ENCODE measurements around the gene SPRR2B.
"Not testable (repeated sequence)": the region's sequence is repeated elsewhere in the genome, so short reads cannot be mapped to it uniquely, and the experiment has no call there.

SPRR2B gene

DNA sequence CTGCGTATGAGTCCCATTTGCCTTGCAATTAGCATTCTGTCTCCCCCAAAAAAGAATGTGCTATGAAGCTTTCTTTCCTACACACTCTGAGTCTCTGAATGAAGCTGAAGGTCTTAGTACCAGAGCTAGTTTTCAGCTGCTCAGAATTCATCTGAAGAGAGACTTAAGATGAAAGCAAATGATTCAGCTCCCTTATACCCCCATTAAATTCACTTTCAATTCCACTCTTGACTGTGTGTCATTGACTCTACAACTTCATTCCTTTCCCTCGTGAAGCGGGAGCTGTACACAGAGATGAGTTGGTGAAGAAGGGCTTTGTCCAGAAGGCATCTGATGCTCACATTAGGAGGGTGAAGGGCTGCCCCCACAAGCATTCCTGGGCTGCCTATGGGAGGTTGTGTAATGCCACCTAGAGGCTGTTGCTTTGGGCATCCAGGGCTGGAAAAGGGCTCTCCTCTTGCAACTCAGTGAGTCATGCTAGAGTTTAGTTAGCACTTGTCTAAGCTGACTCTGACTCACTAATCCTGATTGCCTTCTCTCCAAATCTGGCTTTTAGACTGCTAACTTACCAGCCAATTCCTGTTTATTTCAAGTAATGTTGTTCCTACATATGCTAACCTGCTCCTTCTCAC is 38.6 kb downstream of the SPRR2B start:
- DNase-seq (ENCODE audit: low read depth): peak; percentile 77

DNA sequence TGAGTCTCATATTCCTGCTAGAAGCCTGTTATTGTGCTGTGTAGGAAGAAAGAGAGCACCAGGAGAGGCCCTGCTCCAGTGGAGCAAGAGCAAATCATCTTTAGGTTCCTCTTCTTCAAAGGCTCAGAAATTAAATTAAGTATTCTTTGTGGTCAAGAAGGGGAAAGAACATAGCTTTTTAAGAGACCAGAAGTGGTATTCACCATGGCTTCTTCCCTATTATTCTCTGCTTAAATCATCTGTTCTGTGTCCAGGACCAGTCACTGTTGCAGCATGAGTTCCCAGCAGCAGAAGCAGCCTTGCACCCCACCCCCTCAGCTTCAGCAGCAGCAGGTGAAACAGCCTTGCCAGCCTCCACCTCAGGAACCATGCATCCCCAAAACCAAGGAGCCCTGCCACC is 39.3 kb downstream of the SPRR2B start:
- no peak for DNase-seq (ENCODE audit: low read depth)

GRCh38 chr1:153030895-153031294 is 40.5 kb downstream of the SPRR2B start, which contains the start of gene SPRR1B:
TSS of gene SPRR1B (plus strand) at chr1:153031203. CDS start at chr1:153032346, 1,143 bp downstream.
- no peak for DNase-seq (ENCODE audit: low read depth)

- no peak for DNase-seq (ENCODE audit: low read depth)
Observed at GRCh38 chr1:153028766-153029165, 42.6 kb downstream of the SPRR2B start.

DNA sequence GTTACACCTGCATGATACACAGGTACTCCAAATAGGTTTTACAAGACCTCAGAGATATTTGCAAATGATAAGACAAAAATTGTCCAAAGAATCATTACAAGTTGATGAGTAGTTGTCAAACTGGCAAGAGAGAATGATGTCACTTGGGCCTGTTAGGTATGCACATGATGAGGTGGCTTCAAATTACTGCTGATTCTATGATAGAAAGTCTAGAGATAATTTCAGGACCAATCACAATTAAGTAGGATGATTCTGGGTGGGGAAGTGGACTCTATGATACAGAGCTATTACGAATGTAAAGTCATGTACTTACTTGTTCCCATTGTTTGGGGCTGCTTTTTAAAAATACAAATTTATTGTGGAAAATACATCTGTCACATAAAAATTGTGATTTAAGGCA is 45.6 kb downstream of the SPRR2B start:
- DNase-seq (ENCODE audit: low read depth): no peak

GRCh38 chr1:153024413-153024812 is 47.0 kb downstream of the SPRR2B start:
- DNase-seq (ENCODE audit: low read depth): no peak

GRCh38 chr1:153023109-153023508 is 48.3 kb downstream of the SPRR2B start:
- no peak for DNase-seq (ENCODE audit: low read depth)

- DNase-seq (ENCODE audit: low read depth): not testable (repeated sequence)
Observed at GRCh38 chr1:153022340-153022739, 49.1 kb downstream of the SPRR2B start.

DNA sequence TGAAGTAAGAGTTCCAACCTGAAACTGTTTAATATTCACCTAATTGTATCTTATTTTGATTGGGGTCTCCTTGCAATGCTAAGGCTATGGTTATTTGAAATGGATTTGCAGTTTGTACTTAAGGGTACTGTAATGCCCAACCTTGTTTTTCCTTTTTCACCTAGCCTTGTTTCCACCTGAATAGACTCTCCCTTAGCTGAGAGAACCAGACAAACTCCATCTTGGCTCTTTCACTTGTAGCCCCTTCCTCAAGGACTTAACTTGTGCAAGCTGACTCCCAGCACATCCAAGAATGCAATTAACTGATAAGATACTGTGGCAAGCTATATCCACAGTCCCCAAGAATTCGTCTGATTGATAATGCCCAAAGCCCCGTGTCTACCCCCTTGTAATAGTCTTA is 49.6 kb downstream of the SPRR2B start:
- not testable (repeated sequence) for DNase-seq (ENCODE audit: low read depth)
